Measurements from ENCODE around the gene HOXC9. TPM values are rescaled to one million over a fixed set of nuclear protein-coding genes. Genes with fewer than 3 reads are reported as not detected.
A peak's percentile ranks its signal among the peaks of the same experiment; 100 is the strongest.

HOXC9 gene
- total and polyA plus RNA-seq, 7 donors, result 6.4 to 31.1 (median 11.3) TPM

DNA sequence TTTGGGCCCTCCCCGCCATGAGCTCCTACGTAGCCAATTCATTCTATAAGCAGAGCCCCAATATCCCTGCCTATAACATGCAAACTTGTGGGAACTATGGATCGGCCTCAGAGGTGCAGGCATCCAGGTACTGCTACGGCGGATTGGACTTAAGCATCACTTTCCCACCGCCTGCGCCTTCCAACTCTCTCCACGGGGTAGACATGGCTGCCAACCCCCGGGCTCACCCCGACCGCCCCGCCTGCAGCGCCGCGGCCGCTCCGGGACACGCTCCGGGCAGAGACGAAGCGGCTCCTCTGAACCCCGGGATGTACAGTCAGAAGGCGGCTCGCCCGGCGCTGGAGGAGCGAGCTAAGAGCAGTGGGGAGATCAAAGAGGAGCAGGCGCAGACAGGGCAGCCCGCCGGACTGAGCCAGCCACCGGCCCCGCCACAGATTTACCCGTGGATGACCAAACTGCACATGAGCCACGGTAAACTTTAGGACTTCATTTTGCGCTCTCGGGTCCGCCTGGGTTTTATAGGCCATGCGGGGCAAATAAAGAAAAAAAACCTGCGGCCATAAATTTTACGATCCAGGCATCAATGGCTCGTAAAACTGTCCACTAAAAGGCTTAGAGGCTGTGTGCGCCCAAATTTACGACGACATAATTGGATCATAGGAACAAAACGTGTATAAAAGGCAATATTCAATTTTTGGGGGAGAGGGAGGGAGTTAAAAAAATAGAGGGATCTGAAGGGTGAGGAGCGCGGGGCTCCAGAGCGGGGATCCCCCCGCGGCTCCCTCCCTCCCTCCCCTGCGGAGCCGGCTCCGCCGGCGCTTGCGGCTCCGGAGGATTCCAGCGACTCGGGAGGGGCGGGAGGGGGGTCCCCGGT is 33.4 kb downstream of the HOXC9 start:
- Histone ChIP-seq H3K9me3 (no peaks in the 10 kb centered on the region), H3K27ac (no peak overlapping the region), H3K4me3 (peak overlapping the region; percentile 62), H3K36me3 (ENCODE audit: insufficient read depth in 1 of 2, low read depth in 1 of 2) (no peaks in the 10 kb centered on the region), H3K27me3 (ENCODE audit: insufficient read depth in 3 of 3, low read length in 2 of 3) (peaks cover 0 to 4% (median 0%) of the 10 kb centered on the region in 3 donors), H3K4me1 (peaks cover 10% of the 10 kb centered on the region)
- intact Hi-C loops (cut with DNase I), result loop anchor here (2.0 to 10.0 kb wide), 2 partner anchors 101 to 169 kb away; no protein-coding TSS in a partner anchor
- peak; percentile 57 to 68 for DNase-seq
- peak; percentile 18 to 40 (median 30) for ATAC-seq
- TF ChIP-seq, protein P1, sequence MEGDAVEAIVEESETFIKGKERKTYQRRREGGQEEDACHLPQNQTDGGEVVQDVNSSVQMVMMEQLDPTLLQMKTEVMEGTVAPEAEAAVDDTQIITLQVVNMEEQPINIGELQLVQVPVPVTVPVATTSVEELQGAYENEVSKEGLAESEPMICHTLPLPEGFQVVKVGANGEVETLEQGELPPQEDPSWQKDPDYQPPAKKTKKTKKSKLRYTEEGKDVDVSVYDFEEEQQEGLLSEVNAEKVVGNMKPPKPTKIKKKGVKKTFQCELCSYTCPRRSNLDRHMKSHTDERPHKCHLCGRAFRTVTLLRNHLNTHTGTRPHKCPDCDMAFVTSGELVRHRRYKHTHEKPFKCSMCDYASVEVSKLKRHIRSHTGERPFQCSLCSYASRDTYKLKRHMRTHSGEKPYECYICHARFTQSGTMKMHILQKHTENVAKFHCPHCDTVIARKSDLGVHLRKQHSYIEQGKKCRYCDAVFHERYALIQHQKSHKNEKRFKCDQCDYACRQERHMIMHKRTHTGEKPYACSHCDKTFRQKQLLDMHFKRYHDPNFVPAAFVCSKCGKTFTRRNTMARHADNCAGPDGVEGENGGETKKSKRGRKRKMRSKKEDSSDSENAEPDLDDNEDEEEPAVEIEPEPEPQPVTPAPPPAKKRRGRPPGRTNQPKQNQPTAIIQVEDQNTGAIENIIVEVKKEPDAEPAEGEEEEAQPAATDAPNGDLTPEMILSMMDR (IDR thresholded peaks at IDR 0.05), result no peak
- 30 to 40% (median 35%) methylated on average over 51 to 61 of the region's 61 CpGs for WGBS, 3 donors

DNA sequence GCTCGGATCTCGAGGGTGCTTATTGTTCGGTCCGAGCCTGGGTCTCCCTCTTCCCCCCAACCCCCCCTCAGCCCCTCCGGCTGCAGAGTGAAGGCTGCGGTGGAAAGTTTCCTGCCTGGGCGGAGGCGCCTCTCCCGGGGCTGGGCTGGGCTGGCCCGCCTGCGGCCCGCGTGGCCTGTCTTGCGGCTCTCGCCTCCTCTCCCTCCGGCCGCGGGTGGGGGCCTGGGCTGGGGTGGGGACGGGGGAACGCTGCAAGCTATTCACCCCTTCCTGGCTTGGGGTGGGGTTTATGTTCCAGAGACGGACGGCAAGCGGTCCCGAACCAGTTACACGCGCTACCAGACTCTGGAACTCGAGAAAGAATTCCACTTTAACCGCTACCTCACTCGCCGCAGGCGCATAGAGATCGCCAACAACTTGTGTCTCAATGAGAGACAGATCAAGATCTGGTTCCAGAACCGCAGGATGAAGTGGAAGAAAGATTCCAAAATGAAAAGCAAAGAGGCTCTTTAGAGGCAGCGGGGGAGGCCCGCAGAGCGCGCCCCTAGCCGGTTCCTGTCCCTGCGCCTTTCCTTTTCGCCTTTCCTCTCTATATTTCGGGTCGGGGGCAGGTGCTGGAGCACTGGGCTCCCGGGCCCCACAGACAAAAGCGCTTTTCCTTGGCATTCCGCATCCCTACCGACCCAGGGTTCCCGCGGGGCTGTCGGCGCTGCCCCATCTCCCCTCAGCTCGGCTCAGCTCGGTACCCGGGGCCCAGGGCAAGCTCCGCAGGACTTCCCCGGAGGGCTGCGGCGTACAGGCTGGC is 34.2 kb downstream of the HOXC9 start:
- TF ChIP-seq, protein P1 (IDR thresholded peaks at IDR 0.05), result no peak
- Histone ChIP-seq H3K4me1 (peaks cover 10% of the 10 kb centered on the region), H3K4me3 (peak overlapping the region; percentile 62), H3K36me3 (ENCODE audit: insufficient read depth in 1 of 2, low read depth in 1 of 2) (no peaks in the 10 kb centered on the region), H3K27ac (no peak overlapping the region), H3K27me3 (ENCODE audit: insufficient read depth in 3 of 3, low read length in 2 of 3) (peaks cover 0 to 4% (median 0%) of the 10 kb centered on the region in 3 donors), H3K9me3 (no peaks in the 10 kb centered on the region)
- peak in 1 of 4 donors; percentile 9 for ATAC-seq
- intact Hi-C loops (cut with DNase I), result loop anchor here (2.0 to 10.0 kb wide), 2 partner anchors 101 to 169 kb away; no protein-coding TSS in a partner anchor
- 55 to 58% (median 58%) methylated on average over 50 to 57 of the region's 57 CpGs for WGBS, 3 donors
- peak in 1 of 2 donors; percentile 48 for DNase-seq

DNA sequence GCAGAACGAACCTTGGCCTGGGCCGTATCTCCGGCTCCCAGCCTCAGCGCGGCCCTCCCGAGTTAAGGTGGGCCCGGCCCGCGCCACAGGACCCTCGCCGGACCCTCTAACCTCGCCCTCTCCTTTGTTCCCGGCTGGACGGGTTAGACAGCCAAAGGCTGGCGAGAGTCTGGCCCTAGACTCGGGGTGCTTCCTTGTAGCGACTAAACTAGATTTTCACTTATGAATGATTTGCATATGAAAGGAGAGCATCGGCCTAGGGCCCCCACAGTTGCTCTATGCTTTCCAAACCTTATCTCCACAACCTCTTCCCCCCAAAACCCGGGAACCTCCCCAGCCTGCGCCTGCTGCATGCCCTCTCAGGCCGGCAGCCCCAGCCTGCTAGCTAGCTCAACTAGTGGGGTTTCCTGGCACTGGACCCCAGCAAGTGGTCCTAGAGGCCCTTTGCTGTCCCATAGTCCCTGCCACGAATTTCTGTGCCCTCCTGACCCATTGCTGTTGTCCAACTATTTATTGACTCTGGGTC is 34.9 kb downstream of the HOXC9 start:
- H3K4me1 ChIP-seq, result peaks cover 6% of the 10 kb centered on the region
- H3K36me3 ChIP-seq (ENCODE audit: insufficient read depth in 1 of 2, low read depth in 1 of 2), result no peaks in the 10 kb centered on the region
- ATAC-seq, result no peak
- H3K27me3 ChIP-seq (ENCODE audit: insufficient read depth in 3 of 3, low read length in 2 of 3), result peaks cover 0 to 4% (median 0%) of the 10 kb centered on the region in 3 donors
- intact Hi-C loops (cut with DNase I), result loop anchor here in 1 of 2 donors (10.0 kb wide), 1 partner anchor 100 kb away; no protein-coding TSS in a partner anchor
- no peak overlapping the region for H3K27ac ChIP-seq
- H3K4me3 ChIP-seq, result no peak overlapping the region
- TF ChIP-seq, protein P1 (IDR thresholded peaks at IDR 0.05), result no peak
- H3K9me3 ChIP-seq, result no peaks in the 10 kb centered on the region
- no peak for DNase-seq
- WGBS, 3 donors, result 71 to 81% (median 79%) methylated on average over 22 of the region's 22 CpGs

DNA sequence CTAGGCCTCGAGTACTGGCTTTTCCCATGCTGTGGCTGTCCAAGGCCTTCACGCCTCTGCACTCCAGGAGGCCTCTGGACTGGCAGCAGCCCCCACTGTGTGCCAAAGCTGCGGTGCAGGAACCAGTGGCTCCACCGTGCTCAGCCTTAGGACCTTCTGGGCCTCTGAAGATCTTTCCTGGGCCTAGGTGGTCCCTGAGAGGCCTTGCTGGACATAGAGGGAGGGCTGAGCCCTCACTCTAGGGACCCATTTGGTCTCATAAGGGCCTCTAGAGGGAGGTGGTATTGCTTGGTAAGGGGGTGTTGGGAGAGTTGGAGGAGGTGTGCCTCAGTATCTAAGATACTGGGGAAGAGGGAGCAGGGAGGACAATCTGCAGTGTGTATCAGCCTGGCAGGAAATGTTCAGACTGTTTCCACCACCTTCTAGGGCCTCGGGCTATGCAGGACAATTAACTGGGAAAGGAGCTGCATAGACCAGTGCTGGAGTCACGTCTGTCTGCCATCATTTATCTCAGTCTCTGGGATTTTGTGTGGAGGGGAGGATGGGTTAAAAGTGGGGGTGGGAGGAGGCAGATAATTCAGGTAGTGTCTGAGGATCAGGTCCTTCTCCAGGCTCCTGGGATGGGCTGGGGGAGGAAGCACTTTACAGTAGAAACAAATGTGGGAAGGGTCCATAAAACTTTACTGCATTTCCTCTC is 35.8 kb downstream of the HOXC9 start:
- H3K27me3 ChIP-seq (ENCODE audit: insufficient read depth in 3 of 3, low read length in 2 of 3), result peaks cover 0 to 4% (median 0%) of the 10 kb centered on the region in 3 donors
- no peak for ATAC-seq
- TF ChIP-seq, protein P1 (IDR thresholded peaks at IDR 0.05), result no peak
- H3K27ac ChIP-seq, result no peak overlapping the region
- H3K4me1 ChIP-seq, result peaks cover 5% of the 10 kb centered on the region
- intact Hi-C loops (cut with DNase I), result loop anchor here in 1 of 2 donors (10.0 kb wide), 1 partner anchor 99 kb away; no protein-coding TSS in a partner anchor
- 49 to 58% (median 53%) methylated on average over 6 of the region's 6 CpGs for WGBS, 3 donors
- H3K4me3 ChIP-seq, result no peak overlapping the region
- H3K9me3 ChIP-seq, result no peaks in the 10 kb centered on the region
- no peaks in the 10 kb centered on the region for H3K36me3 ChIP-seq (ENCODE audit: insufficient read depth in 1 of 2, low read depth in 1 of 2)
- DNase-seq, result no peak

Measured in psoas muscle (tissue), 8 donors.